K562 treated with DMSO at 1 percent for 4 hours (cell line): ENCODE measurements around the gene NPR3. TPM values are rescaled to one million over a fixed set of nuclear protein-coding genes. Genes with fewer than 3 reads are reported as not detected.

Experiments used
- total RNA-seq: library from RNA; unstranded; fragments of 300-600 nt; gene quantifications from 2 replicates; pipeline ENCODE4 v1.2.3, GENCODE V29; 2022; ENCODE audit not compliant: insufficient read depth

The NPR3 gene, protein sequence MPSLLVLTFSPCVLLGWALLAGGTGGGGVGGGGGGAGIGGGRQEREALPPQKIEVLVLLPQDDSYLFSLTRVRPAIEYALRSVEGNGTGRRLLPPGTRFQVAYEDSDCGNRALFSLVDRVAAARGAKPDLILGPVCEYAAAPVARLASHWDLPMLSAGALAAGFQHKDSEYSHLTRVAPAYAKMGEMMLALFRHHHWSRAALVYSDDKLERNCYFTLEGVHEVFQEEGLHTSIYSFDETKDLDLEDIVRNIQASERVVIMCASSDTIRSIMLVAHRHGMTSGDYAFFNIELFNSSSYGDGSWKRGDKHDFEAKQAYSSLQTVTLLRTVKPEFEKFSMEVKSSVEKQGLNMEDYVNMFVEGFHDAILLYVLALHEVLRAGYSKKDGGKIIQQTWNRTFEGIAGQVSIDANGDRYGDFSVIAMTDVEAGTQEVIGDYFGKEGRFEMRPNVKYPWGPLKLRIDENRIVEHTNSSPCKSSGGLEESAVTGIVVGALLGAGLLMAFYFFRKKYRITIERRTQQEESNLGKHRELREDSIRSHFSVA
- total RNA-seq: 0.08 TPM in 1 of 2 replicates, not detected in the other

DNA sequence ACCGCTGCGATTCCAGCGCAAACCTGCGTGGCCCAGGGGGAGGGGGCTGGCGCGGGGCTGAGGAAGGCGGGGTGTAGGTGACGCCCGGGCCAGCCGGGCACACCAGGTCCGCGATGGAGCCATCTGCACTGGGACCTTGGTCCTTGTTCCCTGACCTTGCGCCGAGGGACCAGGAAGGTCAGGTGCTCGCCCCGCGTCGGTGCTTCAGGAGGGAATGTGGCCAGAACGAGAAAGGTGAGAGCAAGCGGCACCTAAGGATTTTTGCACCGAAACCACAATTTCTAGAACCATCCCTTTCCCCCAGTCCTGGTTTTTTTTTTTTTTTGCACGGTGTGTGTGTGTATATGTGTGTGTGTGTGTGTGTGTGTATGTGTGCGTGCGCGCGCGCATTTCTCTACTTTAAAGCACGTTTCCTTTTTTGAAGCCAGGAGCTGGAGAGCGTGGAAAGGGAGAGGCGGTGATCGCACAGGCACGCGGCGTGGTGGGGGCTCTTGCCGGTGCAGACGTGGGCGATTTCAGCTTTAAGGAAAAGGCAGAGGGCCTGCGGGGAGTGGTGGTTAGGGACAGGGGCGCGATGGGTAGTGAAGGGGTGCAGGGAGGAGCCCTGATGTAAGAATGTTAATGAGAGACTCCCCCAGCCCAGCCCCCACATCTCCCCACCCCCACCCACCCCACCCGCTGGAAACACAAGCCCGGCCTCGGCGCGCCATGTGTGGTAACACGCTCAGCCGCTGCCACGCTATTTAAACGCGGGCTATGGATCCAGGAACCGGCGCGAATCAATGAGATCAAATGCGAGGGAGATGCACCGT, at the start of gene NPR3:
TSS of gene NPR3 (plus strand) at position 772 of the 812 bp plus-strand sequence. CDS start 456 bp downstream, outside the sequence.

Other genes with a start within 250 kb of the NPR3 start
- 90.2 and 153 TPM in 2 replicates for gene SUB1, start 125.8 kb upstream of the NPR3 start, total RNA-seq